HG02981 (cell line): ENCODE data around the gene FAM151A.

ENCODE experiments used
- ATAC-seq: cut with Tn5 transposase; IDR thresholded peaks from one replicate; pipeline ENCODE4 v1.9.1; 2021; ENCODE audit warnings: mild to moderate bottlenecking, moderate library complexity; ENCODE audit not compliant: unreplicated experiment

FAM151A gene

DNA sequence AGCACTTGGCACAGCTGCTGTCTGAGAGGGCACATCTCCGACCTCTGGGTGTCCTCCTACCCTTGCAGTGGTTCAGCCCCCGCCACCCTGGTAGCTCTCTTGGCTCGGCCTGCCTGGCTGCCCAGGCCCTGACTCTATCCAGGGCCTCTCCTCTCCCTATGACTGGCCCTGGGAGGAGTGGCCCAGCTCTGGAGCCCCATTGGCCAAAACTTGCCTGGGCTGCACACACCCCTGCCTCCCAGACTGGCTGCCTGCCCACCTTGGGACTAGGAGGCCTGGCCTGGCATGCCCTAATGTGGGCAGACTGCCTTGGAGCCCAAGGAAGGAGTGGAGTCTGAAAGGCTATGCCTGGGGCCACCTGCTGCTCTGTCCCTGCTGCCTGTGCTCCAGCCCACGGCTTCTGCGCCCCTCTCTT lies 41.7 kb downstream of the FAM151A start:
- no peak for ATAC-seq

DNA sequence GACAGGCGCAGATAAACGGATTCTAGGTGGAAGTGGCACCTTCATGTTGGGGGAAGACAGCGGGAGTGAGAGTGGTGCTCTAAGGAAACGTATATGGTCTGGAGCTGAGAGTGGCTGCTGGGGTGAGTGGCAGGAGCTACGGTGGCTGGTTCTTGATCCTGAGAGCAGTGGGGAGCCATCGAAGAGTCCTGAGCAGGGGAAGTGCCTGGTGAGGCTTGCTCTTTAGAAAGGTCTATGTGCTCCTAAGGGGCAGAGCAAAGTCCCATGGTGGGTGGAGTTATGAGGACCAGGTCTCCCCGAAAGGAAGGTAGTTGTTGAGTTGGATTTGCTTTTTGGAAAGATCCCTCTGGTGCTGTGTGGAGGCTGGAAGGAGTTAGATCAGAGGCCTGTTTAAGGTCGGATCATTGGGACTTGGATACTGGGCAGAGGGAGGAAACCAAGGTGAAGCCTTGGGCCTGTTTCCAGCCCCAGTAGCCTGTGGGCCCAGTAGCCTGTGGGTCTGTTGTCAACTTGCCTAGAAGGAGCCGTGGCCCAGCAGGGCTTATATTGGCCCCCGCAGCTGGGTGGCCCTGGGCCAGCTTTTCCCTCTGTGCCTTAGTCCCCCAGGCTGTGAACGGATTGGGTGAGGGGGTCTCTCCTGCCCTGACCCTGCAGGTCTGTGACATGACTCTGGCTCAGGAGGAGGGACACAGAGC lies 42.3 kb downstream of the FAM151A start:
- ATAC-seq, result no peak

DNA sequence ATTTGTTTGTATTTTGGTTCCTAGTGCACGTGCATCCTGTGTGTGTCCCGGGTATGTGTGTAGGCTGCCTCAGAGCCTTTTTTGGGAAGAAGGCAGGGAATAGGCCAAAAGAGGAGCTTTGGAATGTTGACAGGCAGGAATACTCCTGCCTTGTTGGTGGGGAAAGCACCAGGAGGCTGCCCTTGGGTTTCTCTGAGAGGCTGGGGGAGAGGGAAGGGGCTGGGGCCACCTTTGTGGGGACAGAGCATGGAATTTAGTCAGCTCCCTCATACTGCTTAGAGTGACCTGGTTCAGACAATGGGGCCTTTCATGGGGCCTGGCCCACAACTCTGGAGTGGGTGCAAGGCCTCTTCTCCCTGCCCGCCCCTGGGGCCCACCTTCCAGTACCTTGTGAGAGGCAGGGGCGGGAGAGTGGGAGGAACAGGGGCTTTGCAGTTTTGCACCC lies 44.0 kb downstream of the FAM151A start:
- no peak for ATAC-seq

GRCh38 chr1:54577612-54578011 lies 45.7 kb downstream of the FAM151A start:
- no peak for ATAC-seq

- no peak for ATAC-seq
Observed at GRCh38 chr1:54575605-54576290, 47.6 kb downstream of the FAM151A start.

DNA sequence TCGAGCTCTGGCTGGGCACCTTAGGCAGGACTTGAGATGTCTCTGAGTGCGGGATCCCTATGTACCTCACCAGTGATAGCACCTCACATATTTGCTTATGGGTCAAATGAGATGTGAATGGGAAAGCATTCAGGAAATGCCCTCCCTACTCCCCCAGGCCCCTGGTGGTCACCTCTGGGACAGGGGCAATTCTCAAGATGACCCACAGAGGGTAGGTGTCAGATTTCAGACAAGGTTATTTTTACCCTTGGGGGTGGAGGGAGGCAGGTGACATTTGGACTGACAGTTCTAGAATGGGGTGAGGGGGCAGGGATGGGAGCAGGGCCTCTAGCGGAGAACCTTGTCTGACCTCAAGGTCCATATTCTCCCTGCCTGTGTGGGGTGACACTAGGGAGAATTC lies 48.2 kb downstream of the FAM151A start:
- no peak for ATAC-seq

- ATAC-seq, result no peak
Observed at GRCh38 chr1:54574158-54574778, 49.1 kb downstream of the FAM151A start.

DNA sequence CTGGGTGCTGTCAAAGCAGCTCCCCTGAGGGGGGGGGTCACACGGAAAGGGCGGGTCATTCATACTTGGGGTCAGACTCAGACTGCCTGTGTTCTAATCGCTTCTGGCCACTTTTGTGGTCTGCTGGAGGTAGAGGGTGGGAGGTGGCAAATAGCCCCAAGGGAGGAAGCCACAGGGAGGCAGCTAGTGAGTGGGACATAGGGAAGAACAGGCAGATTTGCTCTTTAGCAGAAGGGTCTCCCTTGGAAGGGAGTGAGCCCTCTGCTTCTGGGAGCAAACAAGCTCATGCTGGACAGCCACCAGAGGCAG lies 50.8 kb downstream of the FAM151A start:
- no peak for ATAC-seq

DNA sequence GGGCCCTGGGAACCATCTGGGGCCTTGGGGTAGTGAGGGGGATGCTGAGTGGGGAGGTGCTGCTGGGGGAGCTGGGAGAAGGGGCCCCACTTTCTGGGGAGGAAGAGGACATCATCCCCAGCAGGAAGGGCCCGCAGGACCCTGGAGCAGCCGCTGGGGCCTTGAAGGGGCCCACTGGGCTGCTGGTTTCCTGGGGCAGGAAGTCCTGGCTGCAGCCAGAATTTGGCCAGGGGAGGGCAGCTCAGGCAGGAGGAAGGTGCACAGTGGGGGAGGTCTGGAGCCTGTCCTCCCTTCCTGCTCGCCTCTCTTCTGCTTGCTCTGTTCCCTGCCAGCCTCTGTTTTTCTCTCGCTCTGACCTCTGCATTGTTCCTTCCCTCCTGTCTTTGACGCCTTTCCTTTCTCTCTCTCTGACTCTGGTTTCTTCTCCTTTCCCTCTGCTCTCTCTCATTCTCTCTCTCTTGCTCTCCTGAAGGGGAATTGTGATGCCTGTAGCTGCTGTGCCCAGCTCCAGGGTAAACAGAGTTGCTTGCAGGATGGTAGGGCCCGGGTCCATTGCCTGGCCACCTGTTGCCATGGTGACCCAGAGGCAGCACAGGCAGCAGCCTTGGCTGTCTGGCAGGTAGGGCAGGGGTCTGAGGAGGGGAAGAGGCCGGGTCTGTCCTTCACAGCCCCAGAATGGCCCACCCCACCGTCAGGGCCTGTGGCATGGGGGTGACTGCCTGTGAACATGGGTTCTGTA lies 51.4 kb downstream of the FAM151A start:
- no peak for ATAC-seq

DNA sequence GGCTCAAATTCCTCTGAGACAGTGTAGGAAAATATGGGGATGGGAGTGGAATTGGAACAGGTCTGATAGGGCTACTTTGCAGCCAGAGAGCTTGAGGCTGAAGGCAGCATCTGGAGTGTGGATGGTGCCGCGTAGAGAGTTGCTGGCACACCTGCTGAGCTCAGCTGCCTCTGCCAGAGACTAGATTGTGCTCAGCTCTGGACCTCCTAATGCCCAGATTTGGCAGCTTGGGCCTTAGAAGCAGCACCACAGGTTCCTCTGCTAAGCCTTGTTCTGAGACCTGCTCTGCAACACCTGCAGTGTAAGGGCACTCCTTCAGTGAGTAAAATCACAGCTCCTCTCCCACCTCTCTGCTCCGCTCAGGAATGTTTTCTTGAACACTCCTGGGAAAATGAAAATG lies 52.0 kb downstream of the FAM151A start:
- no peak for ATAC-seq

DNA sequence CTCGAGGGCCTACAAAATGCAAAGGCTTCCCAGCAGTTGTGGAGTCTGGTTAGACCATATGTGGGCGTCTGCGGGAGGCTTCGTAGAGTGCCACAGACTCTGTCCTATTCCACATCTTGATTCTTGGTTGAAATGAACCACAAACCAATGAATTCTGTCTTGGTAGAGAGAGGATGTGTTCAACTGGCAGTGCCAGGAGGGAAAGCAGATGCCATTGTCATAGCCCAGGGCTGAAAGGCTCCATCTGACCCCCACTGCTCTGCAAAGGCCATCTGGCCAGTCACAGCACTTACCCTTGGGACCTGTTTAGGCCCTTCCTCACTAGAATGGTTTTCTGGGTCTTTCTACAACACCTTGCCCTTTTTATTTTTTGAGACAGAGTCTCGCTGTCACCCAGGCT lies 53.2 kb downstream of the FAM151A start:
- ATAC-seq, result no peak

- ATAC-seq, result no peak
Observed at GRCh38 chr1:54569339-54569738, 54.0 kb downstream of the FAM151A start.

GRCh38 chr1:54567961-54568360 lies 55.4 kb downstream of the FAM151A start:
- ATAC-seq, result no peak

- ATAC-seq, result no peak
Observed at GRCh38 chr1:54566438-54567141, 56.7 kb downstream of the FAM151A start.

GRCh38 chr1:54565113-54565501 lies 58.2 kb downstream of the FAM151A start:
- no peak for ATAC-seq

- no peak for ATAC-seq
Observed at GRCh38 chr1:54564312-54565112, 58.8 kb downstream of the FAM151A start.

DNA sequence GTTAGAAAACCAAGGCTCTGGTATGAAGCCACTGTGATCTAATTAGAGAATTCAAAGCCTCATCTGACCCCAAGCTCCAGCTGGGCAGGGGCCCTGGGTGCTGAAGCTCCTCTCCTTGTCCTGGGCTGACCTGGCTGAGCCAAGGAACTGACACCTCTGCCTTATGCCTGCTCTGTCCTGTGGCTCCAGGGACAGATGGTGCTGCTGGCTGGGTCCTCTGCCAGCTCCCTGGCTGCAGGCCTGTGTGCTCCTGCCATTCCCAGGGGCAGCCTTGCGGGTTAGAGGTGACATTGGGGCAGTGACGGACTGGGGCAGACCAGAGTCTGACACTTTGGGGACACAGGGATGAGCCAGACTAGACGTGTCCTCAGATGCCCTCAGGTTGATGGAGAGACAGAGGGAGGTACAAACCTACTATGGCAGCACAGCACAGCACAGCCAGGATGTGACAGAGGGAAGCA lies 63.5 kb downstream of the FAM151A start:
- no peak for ATAC-seq
